Ovary (tissue), 9 donors: ENCODE data around the gene PRRG4. TPM values are rescaled to one million over a fixed set of nuclear protein-coding genes. Genes with fewer than 3 reads are reported as not detected.

Experiments
- DNase-seq, 5 donors: peaks; one replicate each; pipeline ENCODE4 v3.0.0-alpha.2; 2019 to 2020
- H3K27ac ChIP-seq, 2 donors: fragments of 200-600 bp; one replicate each; pipeline versions ENCODE4 v1.5.1 to v1.8.0; 2019 to 2022
- H3K27me3 ChIP-seq: fragments of 200-600 bp; one replicate; pipeline ENCODE4 v1.8.0; 2022
- H3K36me3 ChIP-seq: fragments of 200-600 bp; sonication (generic); one replicate; pipeline ENCODE4 v1.5.1; 2019
- H3K4me1 ChIP-seq: one replicate; pipeline ENCODE4 v1.8.1; 2013; ENCODE audit warnings: mild to moderate bottlenecking, moderate library complexity; ENCODE audit not compliant: insufficient read depth
- H3K4me3 ChIP-seq: fragments of 200-600 bp; sonication (generic); one replicate; pipeline ENCODE4 v1.5.1; 2017
- H3K9me3 ChIP-seq, 2 donors: fragments of 200-600 bp in 1 of 2; sonication (generic) in 1 of 2; one replicate each; pipeline versions ENCODE4 v1.5.1 to v1.8.1; 2013 to 2019; ENCODE audit warnings: mild to moderate bottlenecking in 1 of 2, moderate library complexity in 1 of 2
- EP300 ChIP-seq: sonication (generic); formaldehyde crosslinking; IDR thresholded peaks from one replicate; pipeline ENCODE4 v1.6.1; 2017; ENCODE audit warnings: antibody characterized with exemption
- POLR2A ChIP-seq: fragments of 450-650 bp; IDR thresholded peaks from one replicate; pipeline ENCODE4 v1.6.1; 2017; ENCODE audit warnings: antibody characterized with exemption, mild to moderate bottlenecking, moderate library complexity
- WGBS, 3 donors: extraction: QIAGEN DNeasy Blood & Tissue Kit in 1 of 3; methylation state at CpG; one replicate each; pipeline versions ENCODE4 v1.1.5 to v1.1.7; 2013 to 2017; 5-methylcytosine and 5-hydroxymethylcytosine counted together
- intact Hi-C, 4 donors: fragments of 100-400 bp; cut with DNase I; formaldehyde crosslinking; loops; one replicate each; pipeline versions ENCODE4 v1.11.0 to v1.15.1; 2022 to 2023
- polyA plus RNA-seq, 2 donors: library from polyadenylated mRNA; stranded (reverse); fragments of 200-250 nt in 1 of 2; fragments of 350-450 nt in 1 of 2; fragmentation: Illumina TruSeq in 1 of 2; extraction: RNeasy Lipid Tissue Mini Kit (QIAGEN cat#74804) in 1 of 2; gene quantifications; one replicate each; pipeline ENCODE4 v1.2.3, GENCODE V29; 2013 to 2014
- total RNA-seq, 7 donors: library from RNA; depleted of rRNA in 2 of 7; stranded (reverse); fragments of >200 nt in 2 of 7; fragmentation: NEBNext Ultra II Directional in 3 of 7; extraction: Animal tissue kit (Norgen Biotek cat#: 25700) in 3 of 7; gene quantifications; one replicate each; pipeline versions ENCODE4 v1.1.0 to v1.2.4, GENCODE V29; 2016 to 2023
- TF ChIP-seq, protein P1 (sequence below), 3 donors: fragments of 450-650 bp in 2 of 3; fragments of 200-600 bp in 1 of 3; IDR thresholded peaks; one replicate each; pipeline versions ENCODE4 v1.5.1 to v1.8.0; 2016 to 2022; ENCODE audit warnings: antibody characterized with exemption in 3 of 3, mild to moderate bottlenecking in 1 of 3
- donor health status: DM: no; HTN: no; CAD: no; lungs with moderate emphysema.
- donor health status: DM: no; HTN: no; CAD: no.
- donor health status: Bipolar disorder and iron deficiency.
- donor health status: DM: yes; HTN: yes; CAD: no.
- donor health status: DM: no; HTN: no; CAD: no.
- donor health status: DM: yes; HTN: yes; CAD: no.

PRRG4 gene
- total and polyA plus RNA-seq, 9 donors, result 0.17 to 6.5 (median 0.48) TPM

DNA sequence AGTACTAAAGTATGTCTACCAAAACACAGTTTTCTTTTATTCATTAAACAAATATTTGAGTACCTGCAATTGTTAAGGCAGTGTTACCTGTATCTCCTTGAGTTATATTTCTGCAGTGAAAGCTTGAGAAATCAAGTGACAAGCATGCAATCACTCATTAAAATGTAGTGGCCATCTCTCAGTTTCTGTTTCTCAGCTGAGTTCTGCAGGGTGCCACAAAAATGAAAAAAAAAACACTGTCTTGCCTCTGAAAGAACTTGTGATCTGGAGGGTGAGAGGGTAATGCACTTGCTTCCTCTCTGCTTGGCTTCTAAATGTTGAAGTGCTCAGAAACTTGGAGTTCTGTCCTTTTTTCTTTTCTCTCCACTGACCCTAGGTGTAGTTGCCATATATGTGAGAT is 69.7 kb downstream of the PRRG4 start:
- Histone ChIP-seq H3K4me1 (peaks cover 6% of the 10 kb centered on the region), H3K4me3 (no peak overlapping the region), H3K27me3 (no peaks in the 10 kb centered on the region), H3K27ac (no peak overlapping the region), H3K9me3 (no peaks in the 10 kb centered on the region), H3K36me3 (no peaks in the 10 kb centered on the region)
- no peak for DNase-seq
- TF ChIP-seq EP300, result no peak
- no peak for TF ChIP-seq POLR2A
- TF ChIP-seq, protein P1, sequence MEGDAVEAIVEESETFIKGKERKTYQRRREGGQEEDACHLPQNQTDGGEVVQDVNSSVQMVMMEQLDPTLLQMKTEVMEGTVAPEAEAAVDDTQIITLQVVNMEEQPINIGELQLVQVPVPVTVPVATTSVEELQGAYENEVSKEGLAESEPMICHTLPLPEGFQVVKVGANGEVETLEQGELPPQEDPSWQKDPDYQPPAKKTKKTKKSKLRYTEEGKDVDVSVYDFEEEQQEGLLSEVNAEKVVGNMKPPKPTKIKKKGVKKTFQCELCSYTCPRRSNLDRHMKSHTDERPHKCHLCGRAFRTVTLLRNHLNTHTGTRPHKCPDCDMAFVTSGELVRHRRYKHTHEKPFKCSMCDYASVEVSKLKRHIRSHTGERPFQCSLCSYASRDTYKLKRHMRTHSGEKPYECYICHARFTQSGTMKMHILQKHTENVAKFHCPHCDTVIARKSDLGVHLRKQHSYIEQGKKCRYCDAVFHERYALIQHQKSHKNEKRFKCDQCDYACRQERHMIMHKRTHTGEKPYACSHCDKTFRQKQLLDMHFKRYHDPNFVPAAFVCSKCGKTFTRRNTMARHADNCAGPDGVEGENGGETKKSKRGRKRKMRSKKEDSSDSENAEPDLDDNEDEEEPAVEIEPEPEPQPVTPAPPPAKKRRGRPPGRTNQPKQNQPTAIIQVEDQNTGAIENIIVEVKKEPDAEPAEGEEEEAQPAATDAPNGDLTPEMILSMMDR (IDR thresholded peaks at IDR 0.05), result no peak
- intact Hi-C loops, result no loop called here

DNA sequence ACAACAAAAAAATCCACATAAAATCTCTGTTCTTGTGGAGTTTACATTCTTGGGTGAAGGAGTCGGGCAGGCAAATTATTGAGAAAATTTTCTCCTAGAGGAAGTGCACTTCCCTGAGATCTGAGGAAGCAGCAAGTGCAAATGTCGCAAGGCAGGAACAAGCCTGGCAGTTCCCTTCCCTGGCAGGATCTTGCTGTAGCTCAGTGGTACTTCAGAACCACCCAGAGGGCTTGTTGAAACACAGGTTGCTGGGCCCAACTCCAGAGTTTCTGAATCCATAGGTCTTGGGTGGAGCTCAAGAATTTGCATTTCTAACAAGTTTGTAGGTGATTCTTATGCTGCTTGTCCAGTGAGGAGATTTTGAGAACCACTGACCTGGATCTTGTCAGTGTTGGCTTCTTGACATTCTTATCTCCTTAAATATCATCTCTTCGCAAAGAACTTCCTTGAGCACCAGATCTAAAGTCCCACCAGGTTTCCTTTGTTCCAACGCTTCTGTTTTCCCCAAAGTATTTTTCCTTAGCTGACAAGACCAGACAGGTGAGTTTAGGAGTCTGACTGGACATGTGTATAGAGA is 72.5 kb downstream of the PRRG4 start:
- H3K27me3 ChIP-seq, result no peaks in the 10 kb centered on the region
- no peaks in the 10 kb centered on the region for H3K9me3 ChIP-seq
- no peaks in the 10 kb centered on the region for H3K36me3 ChIP-seq
- no peak for DNase-seq
- H3K4me3 ChIP-seq, result no peak overlapping the region
- 92 to 98% (median 92%) methylated on average over 4 of the region's 4 CpGs for WGBS, 3 donors
- TF ChIP-seq, protein P1 (IDR thresholded peaks at IDR 0.05), result no peak
- TF ChIP-seq POLR2A (no peak), EP300 (no peak)
- intact Hi-C loops, result no loop called here
- H3K27ac ChIP-seq, result no peak overlapping the region
- peaks cover 5% of the 10 kb centered on the region for H3K4me1 ChIP-seq

DNA sequence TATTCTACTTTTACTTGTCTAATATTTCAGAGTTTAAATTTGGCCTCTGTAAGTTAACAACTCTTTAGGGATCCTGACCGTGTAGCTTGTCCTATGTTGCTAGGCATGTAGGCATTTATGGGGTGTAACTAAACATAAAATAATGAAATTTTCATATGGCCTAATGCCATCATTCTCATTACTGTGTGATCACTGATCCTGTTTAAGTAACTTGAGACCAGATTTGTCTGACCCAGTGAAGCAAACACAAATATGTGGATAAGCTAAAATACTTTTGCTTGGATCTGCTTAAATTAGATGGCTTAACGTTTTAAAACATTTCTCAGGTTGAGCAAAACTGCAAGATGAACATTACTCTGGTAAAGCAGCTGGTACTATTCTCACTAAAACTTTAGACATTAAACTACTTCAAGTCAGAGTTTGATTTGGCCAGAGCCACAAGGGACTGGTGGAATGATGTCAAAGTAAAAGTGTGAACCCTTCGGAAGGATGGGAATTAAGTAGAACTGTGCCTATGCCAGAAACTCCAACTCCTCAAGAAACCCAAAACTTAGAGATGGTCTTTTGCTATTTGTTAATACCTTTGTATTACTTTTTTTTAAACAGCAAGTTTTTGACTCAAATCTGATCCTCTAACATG is 75.4 kb downstream of the PRRG4 start:
- 7 to 22% (median 15%) methylated on average over 3 of the region's 3 CpGs for WGBS, 3 donors
- Histone ChIP-seq H3K9me3 (no peaks in the 10 kb centered on the region), H3K27me3 (no peaks in the 10 kb centered on the region), H3K4me3 (no peak overlapping the region), H3K27ac (no peak overlapping the region), H3K36me3 (no peaks in the 10 kb centered on the region), H3K4me1 (no peaks in the 10 kb centered on the region)
- intact Hi-C loops, result no loop called here
- TF ChIP-seq EP300 (no peak), POLR2A (no peak)
- TF ChIP-seq, protein P1 (IDR thresholded peaks at IDR 0.05), result no peak
- no peak for DNase-seq

Other genes starting within 250 kb of the PRRG4 start
- 100 to 1,000 TPM; 273 to 571 (median 337) TPM for gene EIF3M, start 246.1 kb upstream of the PRRG4 start, total RNA-seq
- 100 to 1,000 TPM; 380 to 390 TPM for gene EIF3M, start 246.1 kb upstream of the PRRG4 start, polyA plus RNA-seq
- gene CCDC73, start 35.3 kb upstream of the PRRG4 start, total RNA-seq, result 1 to 10 TPM in 3 of 7 donors, under 1 TPM in 4; 0.23 to 1.6 (median 0.98) TPM
- 1 to 10 TPM in 1 of 2 donors, under 1 TPM in 1; 0.28 to 1.5 TPM for gene CCDC73, start 35.3 kb upstream of the PRRG4 start, polyA plus RNA-seq
- gene QSER1, start 62.9 kb downstream of the PRRG4 start, total RNA-seq, result 10 to 100 TPM; 30.1 to 50.1 (median 40.2) TPM
- 10 to 100 TPM in 1 of 2 donors, 1 to 10 TPM in 1; 7.4 to 17.6 TPM for gene QSER1, start 62.9 kb downstream of the PRRG4 start, polyA plus RNA-seq
- 1 to 10 TPM in 6 of 7 donors, under 1 TPM in 1; 0.69 to 3.2 (median 2.0) TPM for gene DEPDC7, start 186.0 kb downstream of the PRRG4 start, total RNA-seq
- gene DEPDC7, start 186.0 kb downstream of the PRRG4 start, polyA plus RNA-seq, result 1 to 10 TPM in 1 of 2 donors, under 1 TPM in 1; 0.98 to 1.6 TPM
- gene TCP11L1, start 209.6 kb downstream of the PRRG4 start, total RNA-seq, result 10 to 100 TPM; 12.6 to 23.4 (median 14.3) TPM
- 10 to 100 TPM in 1 of 2 donors, 1 to 10 TPM in 1; 4.4 to 14.6 TPM for gene TCP11L1, start 209.6 kb downstream of the PRRG4 start, polyA plus RNA-seq